WTC11 (cell line): ENCODE results near the gene PRR19.

ENCODE experiments used
- CREB1 ChIP-seq: sonication (generic); formaldehyde crosslinking; IDR thresholded peaks from 2 replicates; pipeline ENCODE4 v1.8.0; 2023; ENCODE audit warnings: mild to moderate bottlenecking, missing genetic modification reagents
- FOXP1 ChIP-seq: sonication (generic); formaldehyde crosslinking; IDR thresholded peaks from 2 replicates; pipeline ENCODE4 v1.8.0; 2022; ENCODE audit warnings: missing genetic modification reagents, mild to moderate bottlenecking, moderate library complexity, borderline replicate concordance
- KAT7 ChIP-seq: sonication (generic); formaldehyde crosslinking; IDR thresholded peaks from 2 replicates; pipeline ENCODE4 v1.8.1; 2023; ENCODE audit warnings: missing genetic modification reagents, mild to moderate bottlenecking, borderline replicate concordance
- TCF7 ChIP-seq: sonication (generic); formaldehyde crosslinking; IDR thresholded peaks from 2 replicates; pipeline ENCODE4 v1.8.0; 2022; ENCODE audit warnings: mild to moderate bottlenecking, low read depth, missing genetic modification reagents, moderate library complexity
- TF ChIP-seq, protein P1 (sequence below): sonication (generic); formaldehyde crosslinking; conservative IDR thresholded peaks from 2 replicates; pipeline ENCODE4 v1.8.1; 2023; ENCODE audit warnings: mild to moderate bottlenecking, low read depth, missing genetic modification reagents, moderate library complexity
- TF ChIP-seq, protein P2 (sequence below): fragments of 200-600 bp; IDR thresholded peaks from 2 replicates; pipeline ENCODE4 v1.8.0; 2022; ENCODE audit warnings: antibody characterized with exemption
- TF ChIP-seq, protein P3 (sequence below): sonication (generic); formaldehyde crosslinking; IDR thresholded peaks from 2 replicates; pipeline ENCODE4 v1.8.0; 2022; ENCODE audit warnings: mild to moderate bottlenecking, missing genetic modification reagents
- TF ChIP-seq, protein P4 (sequence below): sonication (generic); formaldehyde crosslinking; IDR thresholded peaks from 2 replicates; pipeline ENCODE4 v1.8.0; 2022; ENCODE audit warnings: mild to moderate bottlenecking, missing genetic modification reagents
- TF ChIP-seq, protein P5 (sequence below): sonication (generic); formaldehyde crosslinking; IDR thresholded peaks from 2 replicates; pipeline ENCODE4 v1.8.1; 2022; ENCODE audit warnings: mild to moderate bottlenecking, missing genetic modification reagents, moderate library complexity, borderline replicate concordance

DNA sequence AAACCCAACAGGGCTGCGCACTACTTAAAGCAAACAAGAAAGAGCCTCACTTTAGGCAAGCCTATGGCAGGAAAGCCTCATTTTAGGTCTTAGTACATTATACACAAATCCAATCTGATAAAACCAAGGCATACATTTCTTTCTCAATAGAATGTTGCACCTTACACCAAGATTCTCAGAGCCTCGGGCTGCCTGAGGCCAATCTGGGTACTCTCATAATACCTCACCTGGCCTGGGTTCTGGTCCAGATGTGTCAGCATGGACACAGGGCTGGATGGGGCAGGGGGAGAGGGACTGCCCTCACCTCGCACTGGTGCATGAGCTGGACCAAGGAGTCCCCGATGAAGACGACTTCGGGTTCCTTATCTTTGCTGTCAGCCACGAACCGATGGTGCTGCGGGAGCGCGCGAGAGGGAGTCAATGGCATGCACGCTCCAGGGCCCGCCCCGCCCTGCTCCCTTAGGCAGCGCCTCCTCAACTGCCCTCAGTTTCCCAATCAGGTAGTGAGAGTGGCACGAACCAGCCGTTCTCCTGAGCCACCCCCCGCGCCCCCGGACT is at the start of gene PRR19:
- TF ChIP-seq, protein P1, sequence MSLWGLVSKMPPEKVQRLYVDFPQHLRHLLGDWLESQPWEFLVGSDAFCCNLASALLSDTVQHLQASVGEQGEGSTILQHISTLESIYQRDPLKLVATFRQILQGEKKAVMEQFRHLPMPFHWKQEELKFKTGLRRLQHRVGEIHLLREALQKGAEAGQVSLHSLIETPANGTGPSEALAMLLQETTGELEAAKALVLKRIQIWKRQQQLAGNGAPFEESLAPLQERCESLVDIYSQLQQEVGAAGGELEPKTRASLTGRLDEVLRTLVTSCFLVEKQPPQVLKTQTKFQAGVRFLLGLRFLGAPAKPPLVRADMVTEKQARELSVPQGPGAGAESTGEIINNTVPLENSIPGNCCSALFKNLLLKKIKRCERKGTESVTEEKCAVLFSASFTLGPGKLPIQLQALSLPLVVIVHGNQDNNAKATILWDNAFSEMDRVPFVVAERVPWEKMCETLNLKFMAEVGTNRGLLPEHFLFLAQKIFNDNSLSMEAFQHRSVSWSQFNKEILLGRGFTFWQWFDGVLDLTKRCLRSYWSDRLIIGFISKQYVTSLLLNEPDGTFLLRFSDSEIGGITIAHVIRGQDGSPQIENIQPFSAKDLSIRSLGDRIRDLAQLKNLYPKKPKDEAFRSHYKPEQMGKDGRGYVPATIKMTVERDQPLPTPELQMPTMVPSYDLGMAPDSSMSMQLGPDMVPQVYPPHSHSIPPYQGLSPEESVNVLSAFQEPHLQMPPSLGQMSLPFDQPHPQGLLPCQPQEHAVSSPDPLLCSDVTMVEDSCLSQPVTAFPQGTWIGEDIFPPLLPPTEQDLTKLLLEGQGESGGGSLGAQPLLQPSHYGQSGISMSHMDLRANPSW (CRISPR knock-in tag): no peak
- TF ChIP-seq, protein P2, sequence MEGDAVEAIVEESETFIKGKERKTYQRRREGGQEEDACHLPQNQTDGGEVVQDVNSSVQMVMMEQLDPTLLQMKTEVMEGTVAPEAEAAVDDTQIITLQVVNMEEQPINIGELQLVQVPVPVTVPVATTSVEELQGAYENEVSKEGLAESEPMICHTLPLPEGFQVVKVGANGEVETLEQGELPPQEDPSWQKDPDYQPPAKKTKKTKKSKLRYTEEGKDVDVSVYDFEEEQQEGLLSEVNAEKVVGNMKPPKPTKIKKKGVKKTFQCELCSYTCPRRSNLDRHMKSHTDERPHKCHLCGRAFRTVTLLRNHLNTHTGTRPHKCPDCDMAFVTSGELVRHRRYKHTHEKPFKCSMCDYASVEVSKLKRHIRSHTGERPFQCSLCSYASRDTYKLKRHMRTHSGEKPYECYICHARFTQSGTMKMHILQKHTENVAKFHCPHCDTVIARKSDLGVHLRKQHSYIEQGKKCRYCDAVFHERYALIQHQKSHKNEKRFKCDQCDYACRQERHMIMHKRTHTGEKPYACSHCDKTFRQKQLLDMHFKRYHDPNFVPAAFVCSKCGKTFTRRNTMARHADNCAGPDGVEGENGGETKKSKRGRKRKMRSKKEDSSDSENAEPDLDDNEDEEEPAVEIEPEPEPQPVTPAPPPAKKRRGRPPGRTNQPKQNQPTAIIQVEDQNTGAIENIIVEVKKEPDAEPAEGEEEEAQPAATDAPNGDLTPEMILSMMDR: no peak
- TF ChIP-seq, protein P3, sequence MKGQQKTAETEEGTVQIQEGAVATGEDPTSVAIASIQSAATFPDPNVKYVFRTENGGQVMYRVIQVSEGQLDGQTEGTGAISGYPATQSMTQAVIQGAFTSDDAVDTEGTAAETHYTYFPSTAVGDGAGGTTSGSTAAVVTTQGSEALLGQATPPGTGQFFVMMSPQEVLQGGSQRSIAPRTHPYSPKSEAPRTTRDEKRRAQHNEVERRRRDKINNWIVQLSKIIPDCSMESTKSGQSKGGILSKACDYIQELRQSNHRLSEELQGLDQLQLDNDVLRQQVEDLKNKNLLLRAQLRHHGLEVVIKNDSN: no peak
- TF ChIP-seq TCF7 (CRISPR knock-in tag) (no peak), FOXP1 (CRISPR knock-in tag) (no peak), CREB1 (CRISPR knock-in tag) (no peak), KAT7 (CRISPR knock-in tag) (no peak)
- TF ChIP-seq, protein P4, sequence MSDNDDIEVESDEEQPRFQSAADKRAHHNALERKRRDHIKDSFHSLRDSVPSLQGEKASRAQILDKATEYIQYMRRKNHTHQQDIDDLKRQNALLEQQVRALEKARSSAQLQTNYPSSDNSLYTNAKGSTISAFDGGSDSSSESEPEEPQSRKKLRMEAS (CRISPR knock-in tag): no peak
- TF ChIP-seq, protein P5, sequence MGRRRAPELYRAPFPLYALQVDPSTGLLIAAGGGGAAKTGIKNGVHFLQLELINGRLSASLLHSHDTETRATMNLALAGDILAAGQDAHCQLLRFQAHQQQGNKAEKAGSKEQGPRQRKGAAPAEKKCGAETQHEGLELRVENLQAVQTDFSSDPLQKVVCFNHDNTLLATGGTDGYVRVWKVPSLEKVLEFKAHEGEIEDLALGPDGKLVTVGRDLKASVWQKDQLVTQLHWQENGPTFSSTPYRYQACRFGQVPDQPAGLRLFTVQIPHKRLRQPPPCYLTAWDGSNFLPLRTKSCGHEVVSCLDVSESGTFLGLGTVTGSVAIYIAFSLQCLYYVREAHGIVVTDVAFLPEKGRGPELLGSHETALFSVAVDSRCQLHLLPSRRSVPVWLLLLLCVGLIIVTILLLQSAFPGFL (CRISPR knock-in tag): no peak
